ENCODE data around the gene PRMT5.
"Not testable (repeated sequence)": the region's sequence is repeated elsewhere in the genome, so short reads cannot be mapped to it uniquely, and the experiment has no call there.

The PRMT5 gene

GRCh38 chr14:22932146-22932545, 3.0 kb upstream of the PRMT5 start:
- DNase-seq (ENCODE audit: low read depth) = no peak

GRCh38 chr14:22929961-22930364, 787 bp upstream of the PRMT5 start:
- DNase-seq (ENCODE audit: low read depth) = no peak

- no peak for DNase-seq (ENCODE audit: low read depth)
Observed at GRCh38 chr14:22928237-22929103, 706 bp downstream of the PRMT5 start.

- DNase-seq (ENCODE audit: low read depth) = no peak
Observed at GRCh38 chr14:22926316-22926715, 2.9 kb downstream of the PRMT5 start.

GRCh38 chr14:22925513-22925912, 3.7 kb downstream of the PRMT5 start:
- DNase-seq (ENCODE audit: low read depth) = no peak

- no peak for DNase-seq (ENCODE audit: low read depth)
Observed at GRCh38 chr14:22923746-22924145, 5.4 kb downstream of the PRMT5 start.

- no peak for DNase-seq (ENCODE audit: low read depth)
Observed at GRCh38 chr14:22922294-22922693, 6.9 kb downstream of the PRMT5 start.

GRCh38 chr14:22920697-22921096, 8.5 kb downstream of the PRMT5 start:
- DNase-seq (ENCODE audit: low read depth) = no peak

GRCh38 chr14:22919601-22919921, 9.6 kb downstream of the PRMT5 start:
- no peak for DNase-seq (ENCODE audit: low read depth)

GRCh38 chr14:22918804-22919600, 10.2 kb downstream of the PRMT5 start, which contains the start of gene RBM23:
Gene RBM23 (minus strand): TSS chr14:22919149.
- DNase-seq (ENCODE audit: low read depth) = peak; percentile 100

GRCh38 chr14:22915886-22916521, 13.2 kb downstream of the PRMT5 start:
- DNase-seq (ENCODE audit: low read depth) = no peak

- DNase-seq (ENCODE audit: low read depth) = not testable (repeated sequence)
Observed at GRCh38 chr14:22914836-22915235, 14.3 kb downstream of the PRMT5 start.

GRCh38 chr14:22910916-22911315, 18.3 kb downstream of the PRMT5 start:
- DNase-seq (ENCODE audit: low read depth) = no peak

GRCh38 chr14:22908601-22909000, 20.6 kb downstream of the PRMT5 start:
- no peak for DNase-seq (ENCODE audit: low read depth)

GRCh38 chr14:22907429-22907828, 21.7 kb downstream of the PRMT5 start:
- DNase-seq (ENCODE audit: low read depth) = no peak

- no peak for DNase-seq (ENCODE audit: low read depth)
Observed at GRCh38 chr14:22906073-22906472, 23.1 kb downstream of the PRMT5 start.

- DNase-seq (ENCODE audit: low read depth) = no peak
Observed at GRCh38 chr14:22905627-22906026, 23.5 kb downstream of the PRMT5 start.

- DNase-seq (ENCODE audit: low read depth) = no peak
Observed at GRCh38 chr14:22903742-22904087, 25.5 kb downstream of the PRMT5 start.

GRCh38 chr14:22901799-22902198, 27.4 kb downstream of the PRMT5 start:
- DNase-seq (ENCODE audit: low read depth) = no peak

GRCh38 chr14:22900081-22900799, 28.9 kb downstream of the PRMT5 start:
- no peak for DNase-seq (ENCODE audit: low read depth)

GRCh38 chr14:22898302-22899090, 30.7 kb downstream of the PRMT5 start:
- DNase-seq (ENCODE audit: low read depth) = no peak

Data from activated gamma-delta T cell treated with anti-CD3 and anti-CD28 coated beads, Interleukin-2, amount 50 U/mL, for 16 hours (primary cell).